HG03558 (cell line): ENCODE results near the gene FLNC.

Source experiments
- ATAC-seq: cut with Tn5 transposase; IDR thresholded peaks from one replicate; pipeline ENCODE4 v1.9.1; 2021; ENCODE audit warnings: moderate number of reproducible peaks; ENCODE audit not compliant: unreplicated experiment; ENCODE audit errors: extremely low read depth

FLNC gene

DNA sequence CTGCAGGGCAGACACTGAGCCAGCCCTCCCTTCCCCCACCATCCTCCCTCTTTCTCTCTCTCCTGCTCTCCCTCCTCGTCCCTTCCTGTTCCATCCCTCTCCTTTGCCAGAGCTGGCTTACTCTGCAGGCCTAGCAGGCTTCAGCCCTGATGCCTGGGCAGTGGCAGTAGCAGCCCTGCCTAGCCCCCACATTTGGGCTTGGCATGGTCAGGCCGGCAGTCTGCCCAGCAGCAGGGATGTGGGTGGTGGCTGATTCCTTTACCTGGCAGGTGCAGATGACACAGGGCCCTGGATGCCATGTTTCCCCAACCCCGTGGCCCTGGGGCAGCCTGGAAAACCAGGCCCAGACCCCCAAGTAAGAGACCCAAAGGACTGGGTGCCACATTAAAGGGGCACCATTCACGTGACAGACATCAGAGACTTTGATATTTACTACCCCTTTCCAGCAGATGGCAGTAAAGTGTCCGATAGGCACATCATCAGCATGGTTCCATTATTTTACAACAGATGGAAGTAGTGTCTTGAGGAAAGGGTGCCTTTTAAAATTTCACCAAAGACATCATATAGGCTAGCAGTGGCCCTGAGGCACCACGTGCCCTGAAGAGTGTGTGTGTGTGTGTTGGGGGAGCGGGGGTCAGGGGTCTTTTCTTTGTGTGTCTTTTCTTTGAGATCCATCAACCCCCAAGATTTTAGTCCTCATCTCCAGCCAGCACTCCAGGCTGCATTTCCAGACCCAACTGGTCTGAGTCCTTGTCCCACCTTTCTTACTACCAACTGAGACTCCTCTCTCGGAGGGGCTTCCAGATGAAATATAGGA is 74.4 kb downstream of the FLNC start:
- ATAC-seq = no peak

DNA sequence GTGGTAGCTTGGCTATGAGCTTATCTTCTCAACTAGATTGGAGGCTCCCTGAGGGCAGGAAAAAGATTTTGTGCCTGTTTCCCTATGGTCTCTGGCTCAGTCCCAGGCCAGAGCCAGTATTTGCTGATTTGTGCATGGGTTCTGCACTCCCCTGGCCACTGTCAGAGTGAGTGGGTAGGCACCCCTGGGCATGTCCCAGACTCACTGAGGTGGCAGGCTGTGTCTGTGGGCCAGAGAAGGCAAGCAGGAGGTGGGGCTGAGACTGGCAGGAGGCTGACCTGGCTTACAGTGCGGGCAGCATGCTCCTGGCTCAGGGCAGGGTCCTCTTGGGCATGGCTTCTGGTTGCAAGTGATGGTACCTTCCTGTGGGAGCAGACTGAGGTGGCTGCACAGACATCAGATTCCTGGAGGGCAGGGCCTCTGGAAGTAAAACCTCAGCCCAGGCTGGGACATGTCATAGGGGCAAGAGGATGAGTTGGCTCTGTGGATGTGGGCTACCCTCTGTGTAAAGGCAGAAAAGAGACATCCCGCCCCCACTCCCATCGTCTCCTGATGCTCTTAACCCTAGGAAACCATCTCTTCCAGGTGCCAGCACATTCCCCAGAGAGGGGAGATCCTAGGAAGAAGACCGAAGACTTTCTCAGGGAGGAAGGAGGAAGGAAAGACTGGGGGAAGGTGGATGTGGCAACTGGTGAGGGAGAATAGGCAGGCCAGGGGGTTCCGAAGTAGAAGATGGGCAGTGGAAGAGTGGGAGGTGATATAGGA is 76.0 kb downstream of the FLNC start:
- ATAC-seq = no peak

DNA sequence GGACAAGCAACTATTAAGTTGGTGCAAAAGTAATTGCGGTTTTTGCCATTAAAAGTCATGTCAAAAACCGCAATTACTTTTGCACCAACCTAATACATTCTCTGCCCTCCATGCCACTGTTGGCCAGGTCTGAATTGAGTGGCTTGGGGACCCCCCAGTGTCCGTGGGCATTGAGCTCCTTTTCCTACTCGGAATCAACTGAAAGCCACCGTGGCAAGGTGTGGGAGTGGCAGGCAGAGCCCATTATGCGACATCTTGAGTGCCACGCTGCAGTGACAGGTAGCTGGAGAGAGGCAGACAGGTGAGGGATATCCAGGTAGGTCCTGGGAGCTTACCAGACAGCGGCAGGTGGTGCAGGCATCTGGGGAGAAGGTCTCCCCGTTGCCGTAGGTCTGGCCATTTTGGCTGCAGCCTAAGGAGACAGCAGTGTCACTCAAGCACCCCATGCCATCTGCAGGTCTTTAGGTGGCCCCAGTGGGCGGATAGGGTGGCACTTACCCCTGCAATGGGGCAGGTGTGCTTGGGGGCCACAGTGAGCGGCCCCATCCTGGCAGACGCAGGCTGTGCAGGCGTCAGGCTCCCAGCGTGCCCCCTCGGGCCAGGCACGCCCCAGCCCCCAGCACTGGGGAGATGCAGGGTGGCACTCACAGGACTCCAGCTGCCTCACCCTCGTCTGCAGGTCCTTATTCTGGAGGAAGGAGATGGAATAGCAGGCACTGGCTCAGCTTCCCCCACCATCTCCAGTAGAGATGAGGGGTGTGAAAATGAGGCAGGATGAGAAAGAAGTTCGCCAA is 76.8 kb downstream of the FLNC start:
- no peak for ATAC-seq
